ENCODE measurements around the gene PDK4. TPM values are rescaled to one million over a fixed set of nuclear protein-coding genes. Genes with fewer than 3 reads are reported as not detected.

Gene PDK4
- total and polyA plus RNA-seq, 7 donors, result 174 to 3,046 (median 2,751) TPM

GRCh38 chr7:95545007-95545615, 51.2 kb downstream of the PDK4 start:
- Histone ChIP-seq H3K27ac (peak overlapping the region; percentile 97), H3K4me1 (peaks cover 53% of the 10 kb centered on the region), H3K9me3 (no peaks in the 10 kb centered on the region), H3K27me3 (ENCODE audit: insufficient read depth in 3 of 3, low read length in 2 of 3) (no peaks in the 10 kb centered on the region), H3K4me3 (peak overlapping the region; percentile 59), H3K36me3 (ENCODE audit: insufficient read depth in 1 of 2, low read depth in 1 of 2) (no peaks in the 10 kb centered on the region)
- peak; percentile 71 for TF ChIP-seq CTCF (IDR thresholded peaks at IDR 0.05)
- WGBS, 3 donors, result 0 to 2% (median 1%) methylated on average over 3 of the region's 3 CpGs
- ATAC-seq (peak; percentile 65 to 77 (median 66)), DNase-seq (no peak)
- intact Hi-C loops (cut with DNase I), result loop anchor here (2.0 to 5.0 kb wide), 3 partner anchors 52 to 137 kb away; partner anchors contain the start of gene PDK4 (in 1 of the 2)

- ATAC-seq (no peak), DNase-seq (no peak)
- no peak overlapping the region for H3K4me3 ChIP-seq
- no peaks in the 10 kb centered on the region for H3K9me3 ChIP-seq
- peak overlapping the region; percentile 97 for H3K27ac ChIP-seq
- peaks cover 44% of the 10 kb centered on the region for H3K4me1 ChIP-seq
- TF ChIP-seq CTCF (IDR thresholded peaks at IDR 0.05), result no peak
- no peaks in the 10 kb centered on the region for H3K27me3 ChIP-seq (ENCODE audit: insufficient read depth in 3 of 3, low read length in 2 of 3)
- intact Hi-C loops (cut with DNase I), result loop anchor here in 1 of 2 donors (2.0 kb wide), 1 partner anchor 55 kb away; no protein-coding TSS in a partner anchor
- WGBS, 3 donors, result 43 to 74% (median 45%) methylated on average over 1 of the region's 1 CpG
- no peaks in the 10 kb centered on the region for H3K36me3 ChIP-seq (ENCODE audit: insufficient read depth in 1 of 2, low read depth in 1 of 2)
These were observed 52.1 kb downstream of the PDK4 start for GRCh38 chr7:95544171-95544570.

- 90 to 94% (median 93%) methylated on average over 6 of the region's 6 CpGs for WGBS, 3 donors
- DNase-seq, result no peak
These were observed 53.0 kb downstream of the PDK4 start for GRCh38 chr7:95543312-95543711.

GRCh38 chr7:95540366-95540765, 56.0 kb downstream of the PDK4 start:
- TF ChIP-seq CTCF (IDR thresholded peaks at IDR 0.05), result no peak

More at GRCh38 chr7:95543312-95543711, 53.0 kb downstream of the PDK4 start:
- H3K27me3 ChIP-seq (ENCODE audit: insufficient read depth in 3 of 3, low read length in 2 of 3), result no peaks in the 10 kb centered on the region
- H3K4me1 ChIP-seq, result peaks cover 36% of the 10 kb centered on the region
- H3K4me3 ChIP-seq, result no peak overlapping the region
- no peak for TF ChIP-seq CTCF (IDR thresholded peaks at IDR 0.05)
- ATAC-seq, result no peak
- H3K36me3 ChIP-seq (ENCODE audit: insufficient read depth in 1 of 2, low read depth in 1 of 2), result no peaks in the 10 kb centered on the region
- intact Hi-C loops (cut with DNase I), result no loop called here
- H3K9me3 ChIP-seq, result no peaks in the 10 kb centered on the region
- no peak overlapping the region for H3K27ac ChIP-seq

GRCh38 chr7:95539426-95539825, 56.9 kb downstream of the PDK4 start:
- intact Hi-C loops (cut with DNase I), result no loop called here
- no peak for ATAC-seq

More at GRCh38 chr7:95540366-95540765, 56.0 kb downstream of the PDK4 start:
- no peaks in the 10 kb centered on the region for H3K27me3 ChIP-seq (ENCODE audit: insufficient read depth in 3 of 3, low read length in 2 of 3)
- 70 to 77% (median 76%) methylated on average over 1 of the region's 1 CpG for WGBS, 3 donors
- H3K36me3 ChIP-seq (ENCODE audit: insufficient read depth in 1 of 2, low read depth in 1 of 2), result peaks cover 0 to 10% of the 10 kb centered on the region in 2 donors
- DNase-seq (no peak), ATAC-seq (no peak)
- peaks cover 6% of the 10 kb centered on the region for H3K4me1 ChIP-seq
- no peaks in the 10 kb centered on the region for H3K9me3 ChIP-seq
- H3K27ac ChIP-seq, result no peak overlapping the region
- no peak overlapping the region for H3K4me3 ChIP-seq
- intact Hi-C loops (cut with DNase I), result no loop called here

More at GRCh38 chr7:95539426-95539825, 56.9 kb downstream of the PDK4 start:
- no peak for TF ChIP-seq CTCF (IDR thresholded peaks at IDR 0.05)
- H3K4me1 ChIP-seq, result peaks cover 6% of the 10 kb centered on the region
- no peak overlapping the region for H3K4me3 ChIP-seq
- peaks cover 0 to 10% of the 10 kb centered on the region in 2 donors for H3K36me3 ChIP-seq (ENCODE audit: insufficient read depth in 1 of 2, low read depth in 1 of 2)
- no peak for DNase-seq
- no peak overlapping the region for H3K27ac ChIP-seq
- H3K27me3 ChIP-seq (ENCODE audit: insufficient read depth in 3 of 3, low read length in 2 of 3), result no peaks in the 10 kb centered on the region
- no peaks in the 10 kb centered on the region for H3K9me3 ChIP-seq

All from psoas muscle (tissue), 8 donors.